ENCODE results near the gene SGCD.

The SGCD gene

DNA sequence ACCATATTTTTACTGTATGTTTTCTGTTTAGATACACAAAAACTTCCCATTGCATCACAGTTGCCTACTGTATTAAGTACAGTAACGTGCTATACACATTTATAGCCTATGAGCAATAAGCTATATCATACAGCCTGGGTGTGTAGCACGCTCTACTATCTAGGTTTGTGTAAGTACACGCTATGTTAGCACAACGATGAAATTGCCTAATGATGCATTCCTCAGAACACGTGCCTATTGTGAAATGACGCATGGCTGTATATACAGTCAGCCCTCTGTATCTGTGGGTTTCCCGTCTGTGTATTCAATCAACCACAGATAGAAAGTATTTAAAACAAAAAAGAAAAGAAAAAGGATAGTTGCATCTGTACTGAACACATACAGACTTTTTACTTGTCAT lies 64.2 kb downstream of the SGCD start:
- no peaks in the 10 kb centered on the region for H3K36me3 ChIP-seq (replicated peaks; ENCODE audit: low read depth, low read length)
- H3K9ac ChIP-seq (ENCODE audit: low read length), result no peak overlapping the region
- H3K9me3 ChIP-seq (ENCODE audit: insufficient read depth, low read length), result no peaks in the 10 kb centered on the region
- H4K20me1 ChIP-seq (ENCODE audit: insufficient read depth, low read length), result no peaks in the 10 kb centered on the region
- no peak overlapping the region for H2AFZ ChIP-seq (ENCODE audit: low read depth, low read length)
- no peak overlapping the region for H3K4me2 ChIP-seq (ENCODE audit: low read length)
- no peak overlapping the region for H3K27ac ChIP-seq (ENCODE audit: low read length)
- no peaks in the 10 kb centered on the region for H3K4me1 ChIP-seq (ENCODE audit: low read length)
- H3K27me3 ChIP-seq (ENCODE audit: low read depth, low read length), result no peaks in the 10 kb centered on the region
- TF ChIP-seq CTCF (IDR thresholded peaks at IDR 0.05; ENCODE audit: low read depth, low read length) (no peak), EZH2phosphoT487 (IDR thresholded peaks at IDR 0.05; ENCODE audit: low read depth) (no peak)
- no peaks in the 10 kb centered on the region for H3K79me2 ChIP-seq (ENCODE audit: low read length)
- no peak overlapping the region for H3K4me3 ChIP-seq (ENCODE audit: low read length)

- H3K4me1 ChIP-seq (ENCODE audit: low read length), result no peaks in the 10 kb centered on the region
These were observed 67.0 kb downstream of the SGCD start for GRCh38 chr5:156393980-156394379.

GRCh38 chr5:156394642-156395305 lies 67.8 kb downstream of the SGCD start:
- H3K27me3 ChIP-seq (ENCODE audit: low read depth, low read length), result no peaks in the 10 kb centered on the region
- no peak overlapping the region for H2AFZ ChIP-seq (ENCODE audit: low read depth, low read length)
- H3K4me3 ChIP-seq (ENCODE audit: low read length), result no peak overlapping the region
- no peak overlapping the region for H3K27ac ChIP-seq (ENCODE audit: low read length)
- H3K9me3 ChIP-seq (ENCODE audit: insufficient read depth, low read length), result no peaks in the 10 kb centered on the region
- no peaks in the 10 kb centered on the region for H3K36me3 ChIP-seq (replicated peaks; ENCODE audit: low read depth, low read length)
- no peak overlapping the region for H3K4me2 ChIP-seq (ENCODE audit: low read length)
- no peaks in the 10 kb centered on the region for H3K4me1 ChIP-seq (ENCODE audit: low read length)
- no peaks in the 10 kb centered on the region for H3K79me2 ChIP-seq (ENCODE audit: low read length)
- H3K9ac ChIP-seq (ENCODE audit: low read length), result no peak overlapping the region
- H4K20me1 ChIP-seq (ENCODE audit: insufficient read depth, low read length), result no peaks in the 10 kb centered on the region
- no peak for TF ChIP-seq CTCF (IDR thresholded peaks at IDR 0.05; ENCODE audit: low read depth, low read length)
- no peak for TF ChIP-seq EZH2phosphoT487 (IDR thresholded peaks at IDR 0.05; ENCODE audit: low read depth)

More at GRCh38 chr5:156393980-156394379, 67.0 kb downstream of the SGCD start:
- Histone ChIP-seq H3K4me2 (ENCODE audit: low read length) (no peak overlapping the region), H3K27ac (ENCODE audit: low read length) (no peak overlapping the region), H3K36me3 (replicated peaks; ENCODE audit: low read depth, low read length) (no peaks in the 10 kb centered on the region), H4K20me1 (ENCODE audit: insufficient read depth, low read length) (no peaks in the 10 kb centered on the region), H3K9me3 (ENCODE audit: insufficient read depth, low read length) (no peaks in the 10 kb centered on the region), H2AFZ (ENCODE audit: low read depth, low read length) (no peak overlapping the region), H3K27me3 (ENCODE audit: low read depth, low read length) (no peaks in the 10 kb centered on the region), H3K79me2 (ENCODE audit: low read length) (no peaks in the 10 kb centered on the region), H3K9ac (ENCODE audit: low read length) (no peak overlapping the region), H3K4me3 (ENCODE audit: low read length) (no peak overlapping the region)
- no peak for TF ChIP-seq EZH2phosphoT487 (IDR thresholded peaks at IDR 0.05; ENCODE audit: low read depth)

- Histone ChIP-seq H3K27me3 (ENCODE audit: low read depth, low read length) (no peaks in the 10 kb centered on the region), H3K9me3 (ENCODE audit: insufficient read depth, low read length) (no peaks in the 10 kb centered on the region), H3K9ac (ENCODE audit: low read length) (no peak overlapping the region), H3K4me3 (ENCODE audit: low read length) (no peak overlapping the region), H3K79me2 (ENCODE audit: low read length) (no peaks in the 10 kb centered on the region), H4K20me1 (ENCODE audit: insufficient read depth, low read length) (no peaks in the 10 kb centered on the region), H3K4me2 (ENCODE audit: low read length) (no peak overlapping the region), H3K36me3 (replicated peaks; ENCODE audit: low read depth, low read length) (no peaks in the 10 kb centered on the region), H2AFZ (ENCODE audit: low read depth, low read length) (no peak overlapping the region), H3K27ac (ENCODE audit: low read length) (no peak overlapping the region), H3K4me1 (ENCODE audit: low read length) (no peaks in the 10 kb centered on the region)
- no peak for TF ChIP-seq EZH2phosphoT487 (IDR thresholded peaks at IDR 0.05; ENCODE audit: low read depth)
- TF ChIP-seq CTCF (IDR thresholded peaks at IDR 0.05; ENCODE audit: low read depth, low read length), result no peak
These were observed 68.3 kb downstream of the SGCD start for GRCh38 chr5:156395306-156395675.
